Smooth muscle cell (in vitro differentiated cells): Measurements from ENCODE around the gene CEP162. TPM values are rescaled to one million over a fixed set of nuclear protein-coding genes. Genes with fewer than 3 reads are reported as not detected.
A peak's percentile ranks its signal among the peaks of the same experiment; 100 is the strongest.

ENCODE experiments used
- DNase-seq: peaks from one replicate; lab custom pipeline; 2025; ENCODE audit not compliant: unreplicated experiment; lab: John Stamatoyannopoulos, UW
- H2AFZ ChIP-seq: fragments of 200-600 bp; sonication (generic); 2 replicates; pipeline ENCODE4 v1.6.0; 2016; ENCODE audit warnings: antibody characterized with exemption, low read depth, mild to moderate bottlenecking
- H3F3A ChIP-seq: fragments of 200-600 bp; sonication (generic); 2 replicates; pipeline ENCODE4 v1.6.0; 2017; ENCODE audit warnings: antibody characterized with exemption, low read depth
- H3K27ac ChIP-seq: fragments of 200-600 bp; sonication (generic); 2 replicates; pipeline ENCODE4 v1.5.1; 2016; ENCODE audit warnings: low read depth, mild to moderate bottlenecking
- H3K27me3 ChIP-seq: fragments of 200-600 bp; sonication (generic); 2 replicates; pipeline ENCODE4 v1.6.1; 2016; ENCODE audit warnings: low read depth, mild to moderate bottlenecking
- H3K36me3 ChIP-seq: fragments of 200-600 bp; sonication (generic); 2 replicates; pipeline ENCODE4 v1.5.1; 2016; ENCODE audit warnings: low read depth
- H3K4me1 ChIP-seq: fragments of 200-600 bp; sonication (generic); 2 replicates; pipeline ENCODE4 v1.5.1; 2016; ENCODE audit warnings: low read depth
- H3K4me2 ChIP-seq: fragments of 200-600 bp; sonication (generic); 2 replicates; pipeline ENCODE4 v1.6.0; 2016; ENCODE audit warnings: mild to moderate bottlenecking
- H3K4me3 ChIP-seq: fragments of 200-600 bp; sonication (generic); 2 replicates; pipeline ENCODE4 v1.5.1; 2016; ENCODE audit warnings: mild to moderate bottlenecking
- H3K79me2 ChIP-seq: fragments of 200-600 bp; sonication (generic); 2 replicates; pipeline ENCODE4 v1.6.0; 2016; ENCODE audit warnings: low read depth, mild to moderate bottlenecking
- H3K9ac ChIP-seq: fragments of 200-600 bp; sonication (generic); 2 replicates; pipeline ENCODE4 v1.6.0; 2016; ENCODE audit warnings: low read depth
- H3K9me3 ChIP-seq: fragments of 200-600 bp; sonication (generic); replicated peaks from 2 replicates; pipeline ENCODE4 v1.5.1; 2016; ENCODE audit warnings: low read depth
- H4K20me1 ChIP-seq: fragments of 200-600 bp; sonication (generic); 2 replicates; pipeline ENCODE4 v1.6.0; 2016; ENCODE audit warnings: low read depth
- CTCF ChIP-seq: fragments of 200-600 bp; sonication (generic); IDR thresholded peaks from 2 replicates; pipeline ENCODE4 v1.5.1; 2017; ENCODE audit warnings: borderline replicate concordance, mild to moderate bottlenecking, antibody characterized with exemption; ENCODE audit not compliant: insufficient read depth, poor library complexity, severe bottlenecking
- WGBS: methylation state at CpG from one replicate; pipeline ENCODE4 v1.1.7; 2016; ENCODE audit warnings: low lambda C conversion rate; 5-methylcytosine and 5-hydroxymethylcytosine counted together
- polyA plus RNA-seq: library from polyadenylated mRNA; unstranded; fragments of >200 nt; fragmentation: Nextera tagmentation; extraction: Ambion mirVana; gene quantifications from 2 replicates; pipeline ENCODE4 v1.2.1, GENCODE V29; 2016
- total RNA-seq: library from RNA; depleted of rRNA; stranded (reverse); fragments of >200 nt; gene quantifications from 2 replicates; pipeline ENCODE4 v1.2.3, GENCODE V29; 2014

The CEP162 gene
- total and polyA plus RNA-seq, 2 experiments from 2014 or later = 4.1 to 8.0 TPM

GRCh38 chr6:84151669-84152068 is 75.8 kb downstream of the CEP162 start:
- 97% methylated on average over 1 of the region's 1 CpG for WGBS
- no peak overlapping the region for H3K4me2 ChIP-seq
- DNase-seq = no peak
- H3K27me3 ChIP-seq = no peaks in the 10 kb centered on the region
- no peak overlapping the region for H2AFZ ChIP-seq
- H3K9me3 ChIP-seq = no peaks in the 10 kb centered on the region
- no peaks in the 10 kb centered on the region for H3K4me1 ChIP-seq
- no peak for TF ChIP-seq CTCF
- no peaks in the 10 kb centered on the region for H4K20me1 ChIP-seq
- no peak overlapping the region for H3K27ac ChIP-seq
- no peaks in the 10 kb centered on the region for H3K36me3 ChIP-seq
- H3K4me3 ChIP-seq = no peak overlapping the region
- no peak overlapping the region for H3K9ac ChIP-seq
- H3F3A ChIP-seq = no peaks in the 10 kb centered on the region
- H3K79me2 ChIP-seq = no peaks in the 10 kb centered on the region

DNA sequence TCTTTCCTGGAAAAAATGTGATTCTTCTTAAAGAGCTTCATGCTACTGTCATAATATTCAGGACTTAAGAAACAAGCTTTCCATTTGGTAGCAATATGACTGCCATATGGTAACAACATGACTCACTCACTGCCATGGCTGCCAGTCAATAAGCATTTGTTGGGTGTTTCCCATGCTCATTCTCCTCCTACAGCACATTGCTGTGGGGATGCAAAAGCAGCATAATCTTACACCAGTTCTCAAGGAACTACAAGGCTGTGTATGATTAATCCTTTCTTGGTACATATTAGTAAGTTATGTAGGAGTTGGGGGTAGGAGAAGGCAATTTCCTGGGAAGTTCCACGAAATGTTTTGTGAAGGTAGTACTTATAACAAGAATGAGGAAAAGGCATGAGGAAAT is 76.7 kb downstream of the CEP162 start:
- no peaks in the 10 kb centered on the region for H3K36me3 ChIP-seq
- no peaks in the 10 kb centered on the region for H3F3A ChIP-seq
- H3K27me3 ChIP-seq = no peaks in the 10 kb centered on the region
- H3K4me3 ChIP-seq = no peak overlapping the region
- TF ChIP-seq CTCF = no peak
- H3K9ac ChIP-seq = no peak overlapping the region
- no peaks in the 10 kb centered on the region for H3K4me1 ChIP-seq
- H3K4me2 ChIP-seq = no peak overlapping the region
- no peaks in the 10 kb centered on the region for H3K9me3 ChIP-seq
- no peak overlapping the region for H3K27ac ChIP-seq
- no peaks in the 10 kb centered on the region for H3K79me2 ChIP-seq
- whole genome bisulfite sequencing = 90% methylated on average over 1 of the region's 1 CpG
- DNase-seq = no peak
- H2AFZ ChIP-seq = no peak overlapping the region
- H4K20me1 ChIP-seq = no peaks in the 10 kb centered on the region

DNA sequence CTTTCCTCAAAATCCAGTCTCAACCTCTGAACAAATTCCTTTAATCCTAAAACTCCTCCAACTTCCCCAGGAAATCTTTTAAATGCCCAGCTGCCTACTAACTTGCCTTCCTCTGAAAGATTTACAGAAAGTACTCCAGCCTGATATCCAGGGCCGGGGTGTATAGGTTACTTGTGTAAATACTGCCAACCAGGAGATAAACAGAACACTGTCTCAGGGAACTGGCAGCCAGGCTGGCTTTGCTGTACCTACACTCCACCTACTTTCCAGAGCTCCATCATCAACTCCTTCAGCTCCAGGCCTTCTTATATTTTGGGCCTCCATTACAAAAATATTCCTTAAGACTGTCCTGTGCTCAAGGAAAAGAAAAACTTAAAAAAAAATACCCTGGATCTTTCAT is 85.9 kb downstream of the CEP162 start:
- H2AFZ ChIP-seq = no peak overlapping the region
- H3K36me3 ChIP-seq = no peaks in the 10 kb centered on the region
- H3K4me1 ChIP-seq = no peaks in the 10 kb centered on the region
- H3K9ac ChIP-seq = no peak overlapping the region
- H3F3A ChIP-seq = no peaks in the 10 kb centered on the region
- TF ChIP-seq CTCF = no peak
- H3K4me3 ChIP-seq = no peak overlapping the region
- 30% methylated on average over 1 of the region's 1 CpG for WGBS
- no peaks in the 10 kb centered on the region for H3K9me3 ChIP-seq
- no peaks in the 10 kb centered on the region for H4K20me1 ChIP-seq
- no peaks in the 10 kb centered on the region for H3K79me2 ChIP-seq
- H3K4me2 ChIP-seq = peak overlapping the region; percentile 4
- no peak overlapping the region for H3K27ac ChIP-seq
- DNase-seq = no peak
- H3K27me3 ChIP-seq = no peaks in the 10 kb centered on the region

DNA sequence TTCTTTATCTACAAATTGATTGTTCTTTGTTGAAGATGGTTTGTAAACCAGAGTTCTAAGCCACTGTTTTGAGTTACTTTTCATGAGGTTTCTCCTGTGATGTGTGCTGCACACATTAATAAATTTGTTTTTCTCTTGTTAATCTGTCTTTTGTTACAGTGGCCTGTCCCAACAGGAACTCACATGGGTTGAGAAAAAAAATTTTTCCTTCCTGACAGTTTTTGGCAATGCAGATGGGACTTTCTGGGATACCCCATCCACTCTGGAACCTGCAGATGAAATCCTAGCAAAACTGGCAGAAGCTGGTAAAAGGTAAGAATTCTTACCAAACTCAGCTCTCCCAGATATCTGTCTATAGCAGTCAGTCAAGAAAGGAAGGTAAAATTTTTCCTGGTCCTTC is 88.1 kb downstream of the CEP162 start:
- Histone ChIP-seq H2AFZ (no peak overlapping the region), H3K4me3 (no peak overlapping the region), H4K20me1 (no peaks in the 10 kb centered on the region), H3K4me2 (no peak overlapping the region), H3K4me1 (no peaks in the 10 kb centered on the region), H3K27me3 (no peaks in the 10 kb centered on the region), H3K36me3 (no peaks in the 10 kb centered on the region), H3K9me3 (no peaks in the 10 kb centered on the region), H3K79me2 (no peaks in the 10 kb centered on the region), H3K27ac (no peak overlapping the region), H3K9ac (no peak overlapping the region), H3F3A (no peaks in the 10 kb centered on the region)
- DNase-seq = no peak
- no peak for TF ChIP-seq CTCF
